HG03039 (cell line): Measurements from ENCODE around the gene PPM1N.

ENCODE experiments used
- ATAC-seq: cut with Tn5 transposase; IDR thresholded peaks from one replicate; pipeline ENCODE4 v1.9.1; 2021; ENCODE audit warnings: mild to moderate bottlenecking, moderate library complexity; ENCODE audit not compliant: unreplicated experiment

PPM1N gene, protein sequence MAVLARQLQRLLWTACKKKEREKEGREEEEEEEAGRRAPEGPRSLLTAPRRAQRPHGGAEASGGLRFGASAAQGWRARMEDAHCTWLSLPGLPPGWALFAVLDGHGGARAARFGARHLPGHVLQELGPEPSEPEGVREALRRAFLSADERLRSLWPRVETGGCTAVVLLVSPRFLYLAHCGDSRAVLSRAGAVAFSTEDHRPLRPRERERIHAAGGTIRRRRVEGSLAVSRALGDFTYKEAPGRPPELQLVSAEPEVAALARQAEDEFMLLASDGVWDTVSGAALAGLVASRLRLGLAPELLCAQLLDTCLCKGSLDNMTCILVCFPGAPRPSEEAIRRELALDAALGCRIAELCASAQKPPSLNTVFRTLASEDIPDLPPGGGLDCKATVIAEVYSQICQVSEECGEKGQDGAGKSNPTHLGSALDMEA

DNA sequence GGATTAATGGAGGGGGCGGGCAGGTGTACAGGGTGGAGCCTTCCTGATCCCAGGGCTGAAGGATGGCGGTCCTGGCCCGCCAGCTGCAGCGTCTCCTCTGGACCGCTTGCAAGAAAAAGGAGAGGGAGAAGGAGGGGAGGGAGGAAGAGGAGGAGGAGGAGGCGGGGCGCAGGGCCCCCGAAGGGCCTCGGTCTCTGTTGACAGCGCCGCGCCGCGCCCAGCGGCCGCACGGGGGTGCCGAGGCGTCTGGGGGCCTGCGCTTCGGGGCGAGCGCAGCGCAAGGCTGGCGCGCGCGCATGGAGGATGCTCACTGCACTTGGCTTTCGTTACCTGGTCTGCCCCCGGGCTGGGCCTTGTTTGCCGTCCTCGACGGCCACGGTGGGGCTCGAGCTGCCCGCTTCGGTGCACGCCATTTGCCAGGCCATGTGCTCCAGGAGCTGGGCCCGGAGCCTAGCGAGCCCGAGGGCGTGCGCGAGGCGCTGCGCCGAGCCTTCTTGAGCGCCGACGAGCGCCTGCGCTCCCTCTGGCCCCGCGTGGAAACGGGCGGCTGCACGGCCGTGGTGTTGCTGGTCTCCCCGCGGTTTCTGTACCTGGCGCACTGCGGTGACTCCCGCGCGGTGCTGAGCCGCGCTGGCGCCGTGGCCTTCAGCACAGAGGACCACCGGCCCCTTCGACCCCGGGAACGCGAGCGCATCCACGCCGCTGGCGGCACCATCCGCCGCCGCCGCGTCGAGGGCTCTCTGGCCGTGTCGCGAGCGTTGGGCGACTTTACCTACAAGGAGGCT, at the start of gene PPM1N:
PPM1N (plus strand) TSS at position 33 of the 785 bp plus-strand sequence; CDS start at position 63, 30 bp downstream.
- no peak for ATAC-seq

DNA sequence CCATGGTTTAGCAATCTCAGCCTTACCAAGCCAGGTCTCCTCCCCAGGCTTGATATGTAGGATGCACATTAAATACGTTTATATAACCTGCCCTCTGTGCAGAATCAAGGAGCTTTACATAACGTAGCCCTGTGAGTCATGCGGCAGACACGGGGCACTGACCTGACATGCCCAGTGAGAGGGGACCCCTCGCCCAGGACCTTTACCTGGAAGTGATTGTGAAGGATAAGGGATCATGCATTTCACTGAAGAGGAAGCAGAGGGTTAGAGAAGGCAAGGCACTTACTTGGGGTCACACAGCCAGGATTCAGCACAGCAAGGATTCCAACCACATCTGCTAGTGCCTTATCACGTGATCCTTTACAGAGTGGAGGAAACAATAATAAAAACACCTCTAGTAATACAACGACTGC, 49.4 kb upstream of the PPM1N start:
- ATAC-seq: no peak

DNA sequence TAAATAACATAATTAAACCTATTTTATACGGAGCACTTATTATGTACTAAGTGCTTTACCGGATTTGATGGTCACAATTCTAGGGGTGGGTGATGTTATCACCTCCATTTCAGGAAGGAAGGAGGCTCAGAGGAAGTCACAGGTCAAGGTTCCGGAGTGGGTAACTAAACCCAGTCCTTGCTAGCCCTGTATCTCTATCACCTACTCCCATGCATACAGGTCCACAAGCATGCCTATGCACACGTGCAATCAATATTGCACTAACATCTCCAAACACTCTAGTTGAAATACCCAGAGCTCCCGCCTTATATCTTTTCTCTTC, 48.3 kb upstream of the PPM1N start:
- ATAC-seq: no peak

DNA sequence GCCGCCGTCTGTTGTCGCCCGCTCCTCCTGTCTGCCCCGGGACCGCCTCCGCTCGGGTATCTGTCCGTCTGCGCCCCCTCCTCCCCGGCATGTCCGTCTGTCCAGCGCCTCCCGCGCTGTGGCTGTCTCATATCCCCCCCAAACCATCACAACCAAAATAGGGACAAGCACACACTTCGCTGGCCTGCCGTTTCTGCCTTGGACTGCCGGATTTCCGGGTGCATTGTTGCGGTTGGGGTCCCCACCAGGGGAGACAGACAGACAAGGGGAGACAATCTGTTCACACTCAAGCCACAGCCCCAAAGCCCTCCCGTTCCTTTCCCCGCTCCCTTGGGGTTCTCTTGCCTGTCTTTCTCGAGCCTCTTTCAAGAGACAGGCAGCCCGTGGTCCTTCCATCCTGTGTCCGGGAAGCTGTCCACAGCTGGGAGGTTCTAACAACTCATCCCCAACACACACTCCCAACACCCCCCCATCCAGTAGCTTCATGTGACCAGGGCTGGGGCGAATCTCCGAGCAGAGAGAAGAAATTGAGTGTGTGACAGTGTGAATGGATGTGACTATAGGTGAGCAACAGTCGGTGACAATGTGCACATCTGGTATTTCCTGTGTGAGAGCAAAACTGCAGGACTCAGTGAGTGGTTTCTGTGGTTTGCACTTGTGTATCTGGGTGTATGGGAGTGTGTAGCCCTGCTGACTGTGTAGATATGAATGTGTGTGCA, 47.0 kb upstream of the PPM1N start:
- ATAC-seq: no peak

DNA sequence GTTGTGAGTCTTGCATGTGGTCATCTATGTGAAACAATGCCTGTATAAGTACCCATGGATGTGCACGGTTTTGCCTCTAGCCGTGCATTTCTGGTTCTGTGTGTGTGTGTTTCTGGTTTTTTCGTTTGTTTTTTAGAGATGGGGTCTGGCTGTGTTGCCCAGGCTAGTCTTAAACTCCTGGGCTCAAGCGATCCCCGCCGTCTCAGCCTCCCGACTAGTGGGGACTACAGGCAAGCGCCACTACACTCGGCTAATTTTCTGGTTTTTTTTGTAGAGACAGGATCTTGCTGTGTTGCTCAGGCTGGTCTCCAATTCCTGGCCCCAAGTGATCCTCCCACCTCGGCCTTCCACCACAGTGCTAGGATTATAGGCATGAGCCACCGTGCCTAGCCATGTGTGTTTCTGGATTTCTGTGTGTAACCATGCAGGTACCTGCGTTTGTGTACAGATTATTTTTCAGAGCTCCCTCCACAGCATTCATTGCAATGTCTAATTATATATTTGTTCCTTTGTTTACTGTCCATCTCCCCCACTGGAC, 46.3 kb upstream of the PPM1N start:
- no peak for ATAC-seq

DNA sequence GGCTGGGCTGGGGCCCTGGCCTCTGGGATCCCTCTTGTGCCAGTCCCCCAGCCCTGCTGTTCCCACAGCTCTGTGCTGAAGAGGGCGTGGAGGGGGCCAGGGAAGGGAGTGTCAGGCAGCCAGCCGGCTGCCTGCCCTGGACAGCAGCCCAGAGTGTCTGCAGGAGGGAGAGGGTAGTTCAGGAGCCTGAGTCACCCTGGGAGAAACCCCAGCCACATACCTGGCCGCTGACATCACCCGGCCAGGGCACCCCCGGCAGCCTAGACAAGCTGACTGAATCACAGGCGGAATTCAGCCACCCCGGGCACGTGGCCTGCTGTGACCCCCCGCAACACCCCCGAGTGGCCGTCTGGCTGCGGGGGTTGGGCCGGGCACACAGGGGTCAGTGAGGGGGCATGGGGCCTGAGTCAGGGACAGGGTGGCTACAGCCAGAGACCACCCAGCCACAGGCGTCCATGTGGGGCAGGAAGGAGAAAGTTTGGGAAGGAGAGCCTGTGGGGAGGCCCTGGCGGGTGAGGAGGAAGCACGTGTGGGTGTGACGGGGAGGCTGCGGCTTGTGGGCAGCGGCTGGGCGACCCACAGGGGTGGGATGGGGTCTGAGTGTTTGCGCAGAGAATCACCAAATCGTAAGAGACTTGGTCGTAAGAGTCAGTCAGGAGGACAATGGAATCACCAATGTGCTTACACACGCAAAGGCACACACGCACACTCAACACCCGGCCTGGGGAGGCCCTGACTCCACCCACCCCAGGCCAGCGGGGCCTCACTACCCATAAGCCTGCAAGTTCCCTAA, 42.3 kb upstream of the PPM1N start:
- ATAC-seq: no peak

DNA sequence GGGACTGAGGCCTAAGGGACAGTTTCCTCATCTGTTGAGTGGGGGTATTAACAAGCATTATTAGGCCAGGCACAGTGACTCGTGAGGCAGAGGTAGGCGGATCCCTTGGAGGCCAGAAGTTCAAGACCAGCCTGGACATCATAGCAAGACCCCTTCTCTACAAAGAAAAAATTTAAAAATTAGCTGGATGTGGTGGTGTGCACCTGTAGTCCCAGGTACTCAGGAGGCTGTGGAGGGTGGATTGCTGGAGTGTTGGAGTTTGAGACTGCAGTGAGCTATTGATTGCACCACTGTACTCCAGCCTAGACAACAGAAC, 41.8 kb upstream of the PPM1N start:
- ATAC-seq: no peak

DNA sequence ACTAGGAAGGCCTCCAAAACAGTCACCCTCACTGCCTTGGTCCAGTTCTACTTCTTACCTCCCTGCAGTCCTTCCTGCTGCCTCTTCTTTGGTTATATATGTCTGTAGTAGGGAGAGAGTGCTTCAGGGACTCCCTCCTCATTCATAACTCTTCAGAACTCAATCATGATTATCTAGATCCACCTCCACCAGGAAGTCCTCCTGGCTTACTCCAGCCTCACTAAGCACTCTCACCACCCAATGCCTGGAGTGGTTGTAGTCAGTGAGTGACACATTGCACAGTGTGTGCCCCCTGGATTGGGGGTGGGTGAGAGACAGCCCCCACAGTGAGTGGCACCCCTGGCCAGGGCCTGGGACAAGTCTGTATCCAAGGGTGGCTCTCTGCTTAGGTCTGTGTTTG, 40.5 kb upstream of the PPM1N start:
- ATAC-seq: no peak

DNA sequence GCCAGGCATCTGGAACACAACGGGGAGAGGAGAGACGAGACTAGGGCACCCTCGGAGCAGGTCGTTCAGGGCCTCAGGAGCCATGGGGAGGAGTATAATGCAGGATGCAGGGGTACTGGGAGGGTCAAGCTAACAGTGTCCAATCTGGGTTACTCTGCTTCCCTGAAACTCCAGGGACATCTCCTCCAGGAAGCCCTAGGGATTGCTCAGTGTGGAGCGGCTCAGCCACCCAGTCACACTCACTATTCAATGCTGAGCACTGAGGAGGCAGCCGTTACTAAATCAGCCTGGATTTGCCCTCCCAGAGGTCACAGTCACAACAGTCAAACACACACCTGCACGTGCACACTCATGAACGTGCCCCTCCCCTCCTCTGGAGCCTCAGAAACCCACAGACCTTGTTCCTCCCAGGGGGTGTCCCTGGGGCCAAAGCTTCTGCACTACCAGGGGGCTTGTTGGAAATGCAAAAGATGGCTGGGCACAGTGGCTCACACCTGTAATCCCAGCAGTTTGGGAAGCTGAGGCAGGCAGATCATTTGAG, 37.4 kb upstream of the PPM1N start:
- no peak for ATAC-seq

DNA sequence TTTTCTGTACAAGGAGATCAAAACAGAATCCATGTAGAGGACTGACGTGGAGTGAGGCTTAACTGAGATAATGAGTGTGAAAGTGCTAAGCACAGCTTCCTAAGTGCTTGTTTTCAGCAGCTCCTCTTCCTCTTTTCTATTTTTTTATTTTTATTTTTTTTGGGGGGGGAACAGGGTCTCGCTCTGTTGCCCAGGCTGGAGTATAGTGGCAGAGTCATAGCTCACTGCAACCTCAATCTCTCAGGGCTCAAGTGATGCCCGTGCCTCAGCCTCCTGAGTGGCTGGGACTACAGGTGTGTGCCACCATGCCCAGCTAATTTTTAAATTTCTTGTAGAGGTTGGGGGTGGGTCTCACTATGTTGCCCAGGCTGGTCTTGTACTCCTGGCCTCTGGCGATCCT, 36.1 kb upstream of the PPM1N start:
- ATAC-seq: no peak

DNA sequence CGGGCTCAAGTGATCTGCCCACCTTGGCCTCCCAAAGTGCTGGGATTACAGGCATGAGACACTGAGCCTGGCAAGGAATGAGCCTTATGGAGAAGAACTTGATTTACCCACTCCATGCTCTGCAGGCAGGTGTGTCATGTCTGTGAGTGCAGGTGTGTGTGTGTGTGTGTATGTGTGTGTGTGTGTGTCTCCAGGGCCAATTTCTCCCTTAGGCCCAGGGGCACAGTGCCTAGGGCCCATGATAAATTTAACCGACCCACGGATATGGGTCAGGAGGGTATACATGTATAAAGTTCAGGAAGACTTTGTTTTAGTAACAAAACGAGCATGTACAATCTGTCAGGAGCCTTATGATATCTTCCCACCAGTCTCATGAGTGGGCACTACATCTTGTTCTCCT, 35.0 kb upstream of the PPM1N start:
- ATAC-seq: no peak

DNA sequence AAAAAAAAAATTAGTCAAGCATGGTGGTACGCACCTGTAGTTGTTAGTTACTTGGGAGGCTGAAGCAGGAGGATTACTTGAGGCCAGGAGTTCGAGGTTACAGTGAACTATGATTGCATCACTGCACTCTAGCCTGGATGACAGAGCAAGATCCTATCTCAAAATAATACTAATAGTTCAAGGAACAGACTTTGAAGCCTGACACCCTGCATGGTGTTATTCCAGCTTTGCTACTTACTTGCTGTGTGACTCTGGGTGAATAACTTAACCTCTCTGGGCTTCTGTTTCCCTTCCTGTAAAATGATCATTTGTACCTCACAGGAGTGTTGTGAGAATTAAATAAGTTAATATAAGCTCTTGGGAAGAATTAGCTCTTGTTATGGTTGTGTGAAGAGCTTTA, 34.0 kb upstream of the PPM1N start:
- ATAC-seq: no peak

DNA sequence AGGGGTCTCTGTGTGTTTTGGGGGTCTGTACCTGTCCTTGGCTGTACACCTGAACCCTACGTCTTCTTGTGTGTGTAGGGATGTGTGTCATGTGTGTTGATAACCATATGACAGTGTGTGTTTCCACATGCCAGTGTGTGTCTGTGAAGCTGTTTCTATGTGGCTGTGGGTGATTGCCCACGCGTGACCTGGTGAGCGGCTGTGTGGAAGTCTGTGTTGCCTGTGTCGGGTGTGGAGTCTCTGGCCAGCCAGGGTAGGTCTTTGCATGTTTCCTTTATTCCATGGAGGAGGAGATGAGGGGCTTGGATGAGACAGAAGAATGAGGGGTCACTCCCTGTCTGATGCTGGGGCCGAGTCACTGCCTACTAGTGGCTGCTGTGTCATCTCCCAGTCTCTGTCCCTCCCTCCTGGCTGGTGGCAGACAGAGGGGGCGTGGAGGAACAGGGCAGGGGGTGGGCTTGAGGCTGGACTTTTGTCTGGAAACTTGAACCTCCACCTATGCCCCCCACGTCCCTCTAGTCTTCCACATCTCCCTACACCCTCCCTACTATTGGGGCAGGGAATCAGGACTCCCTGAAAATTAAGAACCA, 33.3 kb upstream of the PPM1N start:
- no peak for ATAC-seq

DNA sequence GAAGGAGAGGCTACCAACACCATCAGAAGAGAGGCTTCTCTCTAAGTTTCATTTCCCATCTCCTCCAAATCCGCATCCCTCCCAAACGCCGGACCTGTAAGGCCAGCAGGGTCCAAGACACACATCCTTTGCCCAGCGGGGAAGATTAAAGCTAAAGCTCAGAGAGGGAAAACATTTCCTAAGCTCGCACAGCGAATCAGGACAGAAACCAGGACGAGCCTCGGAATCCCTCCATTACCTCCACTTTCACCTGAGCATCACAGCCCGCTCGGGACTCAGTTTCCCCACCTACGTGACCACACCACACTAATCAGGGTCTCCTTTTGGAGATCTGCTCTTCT, 31.2 kb upstream of the PPM1N start:
- no peak for ATAC-seq

DNA sequence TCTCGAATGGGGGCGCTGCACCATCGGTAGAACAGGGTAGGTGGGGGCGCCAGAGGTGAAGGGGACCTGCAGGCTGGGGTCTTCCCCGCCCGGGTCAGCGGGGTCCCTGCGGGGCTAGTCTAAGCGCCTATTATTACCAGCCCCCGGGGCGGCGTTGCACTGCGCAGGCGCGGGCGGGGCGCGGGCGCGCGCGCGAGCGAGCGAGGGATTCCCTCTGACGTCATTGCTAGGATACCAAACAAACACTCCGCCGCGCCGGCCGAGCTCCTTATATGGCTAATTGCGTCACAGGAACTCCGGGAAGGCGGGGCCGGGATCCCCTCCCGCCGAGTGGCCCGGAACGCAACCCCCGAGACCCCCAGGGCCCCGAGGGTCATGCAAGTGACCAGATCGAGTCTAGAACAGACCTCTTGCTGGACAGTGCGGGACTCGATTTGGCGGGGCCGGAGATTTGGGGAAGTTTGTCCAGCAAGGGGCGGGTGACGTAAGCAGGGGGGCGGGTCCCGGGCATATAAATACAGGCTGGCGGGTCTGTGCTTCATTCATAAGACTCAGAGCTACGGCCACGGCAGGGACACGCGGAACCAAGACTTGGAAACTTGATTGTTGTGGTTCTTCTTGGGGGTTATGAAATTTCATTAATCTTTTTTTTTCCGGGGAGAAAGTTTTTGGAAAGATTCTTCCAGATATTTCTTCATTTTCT, 30.6 kb upstream of the PPM1N start, which contains the start of gene FOSB:
FOSB (plus strand) TSS at position 541 of the 703 bp plus-strand sequence. CDS start 591 bp downstream, outside the sequence.
- peak; percentile 33 for ATAC-seq

DNA sequence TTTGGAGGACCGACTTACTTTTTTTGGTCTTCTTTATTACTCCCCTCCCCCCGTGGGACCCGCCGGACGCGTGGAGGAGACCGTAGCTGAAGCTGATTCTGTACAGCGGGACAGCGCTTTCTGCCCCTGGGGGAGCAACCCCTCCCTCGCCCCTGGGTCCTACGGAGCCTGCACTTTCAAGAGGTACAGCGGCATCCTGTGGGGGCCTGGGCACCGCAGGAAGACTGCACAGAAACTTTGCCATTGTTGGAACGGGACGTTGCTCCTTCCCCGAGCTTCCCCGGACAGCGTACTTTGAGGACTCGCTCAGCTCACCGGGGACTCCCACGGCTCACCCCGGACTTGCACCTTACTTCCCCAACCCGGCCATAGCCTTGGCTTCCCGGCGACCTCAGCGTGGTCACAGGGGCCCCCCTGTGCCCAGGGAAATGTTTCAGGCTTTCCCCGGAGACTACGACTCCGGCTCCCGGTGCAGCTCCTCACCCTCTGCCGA, 30.0 kb upstream of the PPM1N start:
- ATAC-seq: peak; percentile 1

DNA sequence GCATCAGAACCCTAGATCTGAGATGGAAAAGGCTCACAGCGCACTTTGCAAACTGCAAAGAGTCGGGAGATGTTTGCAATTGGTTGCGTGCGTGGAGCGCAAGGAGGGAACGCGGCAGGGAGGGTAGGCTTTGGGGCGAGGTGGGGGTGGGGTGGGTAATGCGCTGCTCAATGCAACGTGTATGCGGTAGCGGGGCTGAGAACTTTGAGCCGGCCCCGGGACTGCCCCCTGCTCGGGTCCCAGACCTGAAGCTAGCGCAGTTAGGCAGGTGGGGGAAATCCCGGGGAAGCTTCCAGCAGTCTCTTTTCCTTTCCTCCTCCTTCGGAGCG, 29.5 kb upstream of the PPM1N start:
- ATAC-seq: no peak

DNA sequence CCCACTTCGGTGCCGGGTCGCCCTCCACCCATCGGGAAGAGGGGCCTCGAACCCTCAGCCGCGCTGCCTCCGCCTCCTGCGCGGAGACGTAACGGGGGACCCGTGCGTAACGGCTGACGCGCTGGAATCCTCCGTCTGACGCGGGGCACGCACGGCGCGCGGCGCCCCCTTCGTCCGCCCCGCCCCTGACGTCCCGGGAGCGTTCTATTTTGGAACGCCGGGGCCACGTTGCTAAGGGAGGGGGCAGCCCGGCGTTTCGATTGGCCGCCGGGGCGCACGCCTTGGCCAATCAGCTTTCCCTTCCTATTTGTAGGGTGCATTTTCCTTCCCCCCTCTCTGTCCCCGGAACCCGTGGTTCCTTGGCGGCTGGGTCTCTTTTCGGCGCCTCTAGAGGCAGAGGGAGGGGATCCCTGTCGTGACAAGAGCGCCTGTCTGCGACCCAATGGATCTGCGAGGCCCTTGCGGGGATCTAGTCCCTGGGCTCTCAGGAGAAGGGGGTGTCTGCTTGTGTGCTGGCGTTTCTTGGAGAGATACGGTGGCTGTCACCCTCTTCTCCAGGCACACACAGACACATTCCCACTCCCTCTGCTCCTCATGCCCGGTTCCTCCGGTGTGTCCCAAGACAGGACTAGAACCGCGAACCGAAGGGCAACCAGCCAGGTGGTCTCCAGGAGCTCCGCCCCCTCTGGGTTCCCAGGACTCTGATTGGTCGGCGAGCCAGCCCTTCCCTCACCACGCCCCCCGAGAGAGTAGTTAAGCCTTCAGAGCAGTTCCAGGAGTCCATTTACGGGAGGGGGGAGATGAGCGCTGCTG, 28.9 kb upstream of the PPM1N start:
- ATAC-seq: peak; percentile 45
